NCI-H524 treated with DMSO at 0.1 percent for 48 hours (cell line): ENCODE measurements around the gene NNAT.
"Not testable (repeated sequence)": the region's sequence is repeated elsewhere in the genome, so short reads cannot be mapped to it uniquely, and the experiment has no call there.

ENCODE experiments used
- DNase-seq: peaks from one replicate; lab custom pipeline; 2025; lab: John Stamatoyannopoulos, UW

Gene NNAT

DNA sequence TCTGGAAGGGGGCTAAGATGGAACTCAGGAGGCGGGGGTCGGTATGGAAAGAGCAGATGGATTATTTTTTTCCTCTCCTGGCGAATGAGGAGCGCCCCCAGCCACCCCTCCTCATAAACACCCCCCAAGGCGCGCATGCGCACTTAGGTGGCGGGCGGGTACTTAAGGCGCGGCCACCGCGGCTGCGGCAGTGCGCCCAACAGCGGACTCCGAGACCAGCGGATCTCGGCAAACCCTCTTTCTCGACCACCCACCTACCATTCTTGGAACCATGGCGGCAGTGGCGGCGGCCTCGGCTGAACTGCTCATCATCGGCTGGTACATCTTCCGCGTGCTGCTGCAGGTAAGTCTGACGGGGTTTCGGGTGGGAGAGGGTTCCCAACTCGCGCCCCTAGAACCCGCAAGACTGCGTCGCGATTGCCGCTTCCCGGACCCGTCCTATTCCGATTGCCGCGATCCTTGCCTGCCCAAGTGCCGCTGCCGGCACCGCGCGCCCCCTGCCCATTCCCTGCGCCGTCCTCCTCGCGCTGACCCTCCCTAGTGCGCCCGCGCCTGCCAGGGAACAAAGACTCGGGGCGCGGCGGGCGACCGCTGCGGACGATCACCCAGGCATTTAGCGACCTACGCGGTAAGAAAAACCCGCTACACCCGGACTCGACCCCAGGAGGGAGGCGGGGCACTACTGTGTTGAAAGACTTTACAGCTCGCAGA is at the start of gene NNAT:
Gene NNAT, plus strand, starts transcription at position 190 of the 711 bp plus-strand sequence. Its CDS starts 82 bp downstream, at position 272.
- no peak for DNase-seq

- no peak for DNase-seq
These were observed 49.3 kb upstream of the NNAT start for GRCh38 chr20:37471741-37472235.

- DNase-seq, result not testable (repeated sequence)
These were observed 48.6 kb upstream of the NNAT start for GRCh38 chr20:37472435-37472834.

- DNase-seq, result no peak
These were observed 47.6 kb upstream of the NNAT start for GRCh38 chr20:37473249-37474000.

DNA sequence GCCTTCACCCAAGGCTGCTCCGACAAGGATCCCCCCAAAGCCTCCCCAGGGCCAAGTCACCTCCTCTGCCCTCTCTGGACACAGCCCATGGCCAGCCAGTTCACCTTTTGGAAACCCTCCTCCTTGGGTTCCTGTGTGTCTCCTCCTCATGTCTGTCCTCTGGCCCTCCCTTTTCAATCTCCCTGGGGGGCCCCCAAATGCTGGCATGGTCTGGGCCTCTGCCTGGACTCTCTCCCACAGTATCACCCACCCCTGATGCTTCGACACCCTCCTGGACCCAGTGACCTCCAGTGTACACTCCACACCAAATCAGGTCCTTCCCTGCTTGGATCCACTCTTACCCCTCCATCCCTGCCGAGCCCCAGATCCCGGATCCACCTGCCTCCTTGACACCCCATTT is 46.7 kb upstream of the NNAT start:
- DNase-seq, result no peak

DNA sequence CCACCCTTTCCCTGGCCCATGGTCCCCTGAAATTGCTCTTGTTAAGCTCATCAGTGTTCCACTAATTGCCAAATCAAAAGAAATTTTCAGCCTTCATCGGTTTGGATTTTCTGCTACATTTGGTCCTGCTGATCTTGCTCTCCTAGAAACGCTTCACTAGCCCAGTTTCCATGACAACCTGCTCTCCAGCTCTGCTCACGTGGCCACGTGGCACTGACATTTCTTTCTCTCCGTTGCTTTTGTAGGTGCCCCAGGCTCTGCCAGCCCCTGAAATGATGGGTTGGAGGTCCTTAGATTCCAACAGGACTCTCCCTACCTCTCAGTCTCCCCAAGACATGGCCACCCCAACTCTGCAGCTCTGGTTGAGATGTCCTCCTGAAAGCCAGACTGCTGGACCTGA is 45.8 kb upstream of the NNAT start:
- peak; percentile 9 for DNase-seq

DNA sequence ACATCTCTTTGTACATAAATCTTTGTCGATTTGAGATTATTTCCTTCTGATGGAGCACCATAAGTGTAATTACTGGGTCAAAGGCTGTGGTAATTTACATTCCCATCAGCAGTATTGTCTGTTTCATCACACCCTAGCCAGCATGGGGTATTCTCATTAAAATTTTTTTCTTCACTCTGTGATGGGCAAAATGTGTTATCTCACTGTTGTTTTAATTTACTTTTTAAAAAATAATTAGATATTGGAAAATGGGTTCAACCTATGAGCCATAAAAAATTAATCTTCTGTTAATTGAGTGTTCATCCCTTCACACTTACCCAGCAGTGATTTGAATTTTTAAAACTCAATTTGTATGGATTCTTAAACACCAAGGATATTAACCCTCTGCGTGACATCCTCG is 44.0 kb upstream of the NNAT start:
- no peak for DNase-seq

DNA sequence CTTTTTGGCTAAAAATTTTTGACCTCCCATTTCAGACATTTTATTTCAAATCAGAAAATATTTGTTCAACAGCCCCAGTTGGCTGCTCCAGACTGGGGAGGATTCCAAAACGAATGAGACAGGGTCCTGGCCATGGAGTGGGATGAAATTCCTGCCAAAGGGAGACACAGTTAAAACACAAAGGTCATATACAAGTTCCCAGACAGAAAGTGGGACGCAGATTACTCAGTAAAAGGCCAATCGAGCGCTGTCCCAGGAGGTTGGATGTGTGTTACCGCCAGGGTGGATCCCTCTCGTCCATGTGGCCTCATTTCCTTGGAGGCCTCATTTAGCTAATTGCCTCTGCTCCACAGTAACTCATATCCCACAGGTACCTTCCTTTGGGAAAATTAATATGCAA is 41.8 kb upstream of the NNAT start:
- DNase-seq, result no peak

DNA sequence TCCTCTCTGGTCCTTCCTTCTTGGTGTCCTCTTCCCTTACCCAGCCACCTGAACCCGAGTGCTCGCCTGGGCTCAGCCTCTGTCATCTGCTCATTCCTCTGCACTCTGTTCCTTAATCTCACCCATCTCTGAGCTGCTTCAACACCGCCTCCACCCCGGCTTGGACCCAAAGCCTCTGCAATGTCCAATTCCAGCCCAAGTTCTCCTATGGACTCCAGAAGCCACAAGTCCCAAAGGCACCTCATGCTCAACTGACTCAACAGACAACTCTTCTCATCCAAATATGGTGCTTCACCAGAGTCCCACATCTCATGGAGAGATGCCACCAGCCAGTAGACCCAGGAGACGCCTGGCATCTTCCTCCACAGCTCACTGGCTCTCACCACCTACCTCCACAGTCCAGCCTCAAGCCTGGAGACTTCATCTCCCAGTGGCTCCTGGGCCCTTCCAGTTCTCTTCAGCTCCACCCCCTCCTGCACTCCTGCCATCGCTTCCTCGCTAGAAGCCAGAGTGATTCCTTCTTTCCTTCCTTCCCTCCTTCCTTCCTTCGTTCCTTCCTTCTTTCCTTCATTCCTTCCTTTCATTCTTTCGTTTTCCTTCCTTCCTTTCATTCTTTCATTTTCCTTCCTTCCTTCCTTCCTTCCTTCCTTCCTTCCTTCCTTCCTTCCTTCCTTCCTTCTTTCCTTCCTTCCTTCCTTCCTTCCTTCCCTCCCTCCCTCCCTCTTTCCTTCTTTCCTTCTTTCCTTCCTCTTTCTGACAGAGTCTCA is 40.9 kb upstream of the NNAT start:
- no peak for DNase-seq

DNA sequence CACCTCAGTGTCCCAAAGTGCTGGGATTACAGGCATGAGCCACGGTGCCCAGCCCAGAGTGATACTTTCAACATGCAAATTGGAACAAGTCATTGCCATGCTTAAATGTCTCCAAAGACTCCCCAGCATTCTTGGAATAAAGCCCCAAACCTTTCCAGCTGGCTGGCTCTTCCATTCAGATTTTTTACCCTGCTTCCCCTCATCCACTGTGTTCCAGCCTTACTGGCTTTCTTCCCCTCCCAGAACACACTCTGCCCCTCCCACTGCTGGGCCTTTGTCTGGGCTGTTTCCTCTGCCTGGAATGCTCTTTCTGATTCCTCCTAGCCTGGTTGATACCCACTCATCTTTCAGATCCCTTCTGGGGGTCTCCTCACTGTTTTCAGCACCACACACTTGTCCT is 40.1 kb upstream of the NNAT start:
- no peak for DNase-seq

DNA sequence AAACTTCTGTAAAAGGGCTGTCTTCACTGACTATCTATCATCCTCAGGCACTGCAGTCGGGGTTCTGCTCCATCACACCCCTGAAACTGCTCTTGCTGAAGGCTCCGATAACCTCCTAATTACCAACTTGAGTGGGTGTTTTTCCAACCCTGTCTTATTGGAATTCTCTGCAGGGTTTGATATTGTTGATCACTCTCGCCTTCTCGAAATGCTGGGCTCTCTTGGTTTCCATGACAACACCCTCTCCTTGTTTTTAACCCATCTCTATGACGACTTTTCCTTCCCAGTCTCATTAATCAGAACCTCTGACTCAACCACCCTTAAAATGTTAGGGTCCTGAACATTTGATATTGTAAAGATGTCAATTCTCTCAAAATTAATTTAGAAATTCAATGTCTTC is 39.4 kb upstream of the NNAT start:
- no peak for DNase-seq

DNA sequence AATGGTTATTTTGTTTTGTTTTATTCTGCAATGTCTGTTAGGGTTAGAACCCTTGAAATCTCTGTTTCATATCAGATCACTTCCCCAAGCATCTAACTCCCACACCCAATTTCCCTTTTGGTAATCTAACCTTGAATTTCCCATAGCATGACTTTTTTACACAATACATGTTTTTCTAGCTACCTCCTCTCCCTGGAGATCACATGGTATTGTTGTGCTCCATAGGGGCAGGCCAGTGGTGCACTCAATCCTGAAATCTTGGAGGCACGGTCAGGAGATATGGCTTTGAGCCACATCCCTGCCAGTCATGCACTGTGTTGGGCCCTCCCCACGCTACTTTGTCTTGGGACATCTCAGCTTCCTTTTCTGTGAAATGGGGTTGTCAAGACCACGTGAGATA is 36.7 kb upstream of the NNAT start:
- DNase-seq, result no peak

DNA sequence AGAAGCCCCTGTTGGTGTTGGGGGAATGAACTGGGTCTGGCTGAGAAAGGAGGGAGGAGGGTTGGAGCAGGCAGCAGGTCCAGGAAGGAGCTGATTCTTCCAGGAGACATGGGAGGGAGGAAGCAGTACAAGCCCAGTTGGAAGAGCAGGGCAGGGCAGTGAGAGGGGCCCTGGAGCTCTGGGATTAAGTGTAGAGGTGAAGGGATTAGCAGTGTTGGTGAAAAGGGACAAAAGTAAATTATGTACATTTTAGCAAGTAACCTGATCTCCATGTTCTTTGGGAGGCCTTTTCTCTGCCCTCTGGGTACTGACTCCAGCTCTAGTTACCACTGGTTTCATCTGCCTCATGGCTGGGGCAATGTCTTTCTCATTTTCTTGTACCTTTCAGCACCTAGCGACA is 34.8 kb upstream of the NNAT start:
- DNase-seq, result not testable (repeated sequence)

DNA sequence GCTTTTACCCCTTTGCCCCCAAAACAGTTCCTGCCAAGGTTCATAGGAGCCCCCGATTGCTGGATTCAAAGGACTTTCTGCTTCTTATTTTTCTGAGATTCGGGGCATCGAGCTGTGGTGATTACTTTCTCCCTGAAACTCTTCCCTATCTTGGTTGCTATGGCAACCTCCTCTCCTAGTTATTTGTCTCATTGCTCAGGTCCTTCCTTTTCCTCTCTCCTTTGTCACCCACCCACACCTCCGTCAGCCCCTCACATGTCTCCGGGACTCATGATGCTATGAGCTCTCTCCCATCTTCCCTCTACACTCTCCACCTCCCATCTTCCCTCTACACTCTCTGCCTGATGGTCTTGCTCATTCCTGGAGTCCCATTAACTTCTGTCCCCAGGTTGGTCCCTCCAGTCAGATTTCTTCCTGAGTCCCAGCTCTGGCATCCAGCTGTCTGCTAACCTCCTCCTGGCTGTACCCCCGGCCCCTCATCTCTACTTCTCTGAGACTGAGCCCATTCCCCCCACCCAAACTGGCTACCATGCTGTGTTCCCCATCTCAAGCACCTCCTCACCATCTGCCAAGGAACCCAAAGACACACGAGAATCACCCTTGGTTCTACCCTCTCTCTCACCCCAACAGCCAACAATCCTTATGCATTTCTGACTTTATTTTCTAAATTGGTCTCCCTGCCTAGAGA is 30.2 kb upstream of the NNAT start:
- no peak for DNase-seq

DNA sequence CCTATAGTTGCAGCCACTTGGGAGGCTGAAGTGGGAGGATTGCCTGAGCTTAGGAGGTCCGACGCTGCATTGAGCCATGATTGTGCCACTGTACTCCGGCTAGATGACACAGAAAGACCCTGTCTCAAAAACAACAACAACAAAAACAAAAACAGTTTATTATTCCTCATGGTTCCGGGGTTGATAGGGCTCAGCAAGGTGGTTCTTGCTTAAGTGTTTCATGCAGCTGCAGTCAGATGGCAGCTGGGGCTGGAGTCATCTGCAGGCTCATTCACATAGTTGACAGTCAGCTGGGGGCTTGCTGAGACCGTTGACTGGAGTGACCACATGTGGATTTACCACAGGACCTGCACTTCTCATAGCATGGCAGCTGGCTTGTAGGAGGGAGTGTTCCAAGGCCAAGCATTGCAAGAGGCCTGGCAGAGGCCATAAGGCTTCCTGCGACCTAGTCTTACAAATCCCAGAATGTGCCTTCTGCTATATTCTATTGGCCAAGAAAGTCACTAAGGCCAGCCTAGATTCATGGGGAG is 28.9 kb upstream of the NNAT start:
- no peak for DNase-seq

GRCh38 chr20:37492945-37493344 is 28.1 kb upstream of the NNAT start:
- DNase-seq, result no peak

DNA sequence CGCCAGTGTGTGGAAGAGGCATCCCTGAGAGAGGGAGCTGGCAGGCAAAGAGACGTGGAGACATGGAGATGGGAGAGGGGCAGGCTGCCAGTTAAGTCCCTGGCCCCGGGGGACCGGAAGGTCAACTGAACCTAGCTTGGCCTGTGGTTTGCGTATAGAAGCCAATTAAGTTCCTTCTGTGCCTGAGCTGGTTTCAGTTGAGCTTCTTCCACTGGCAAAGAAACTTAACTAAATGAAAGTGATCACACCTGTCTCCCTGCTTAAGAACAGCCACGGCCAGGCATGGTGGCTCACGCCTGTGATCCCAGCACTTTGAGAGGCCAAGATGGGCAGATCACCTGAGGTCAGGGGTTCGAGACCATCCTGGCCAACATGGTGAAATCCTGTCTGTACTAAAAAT is 26.7 kb upstream of the NNAT start:
- no peak for DNase-seq

GRCh38 chr20:37494796-37495195 is 26.3 kb upstream of the NNAT start:
- no peak for DNase-seq

DNA sequence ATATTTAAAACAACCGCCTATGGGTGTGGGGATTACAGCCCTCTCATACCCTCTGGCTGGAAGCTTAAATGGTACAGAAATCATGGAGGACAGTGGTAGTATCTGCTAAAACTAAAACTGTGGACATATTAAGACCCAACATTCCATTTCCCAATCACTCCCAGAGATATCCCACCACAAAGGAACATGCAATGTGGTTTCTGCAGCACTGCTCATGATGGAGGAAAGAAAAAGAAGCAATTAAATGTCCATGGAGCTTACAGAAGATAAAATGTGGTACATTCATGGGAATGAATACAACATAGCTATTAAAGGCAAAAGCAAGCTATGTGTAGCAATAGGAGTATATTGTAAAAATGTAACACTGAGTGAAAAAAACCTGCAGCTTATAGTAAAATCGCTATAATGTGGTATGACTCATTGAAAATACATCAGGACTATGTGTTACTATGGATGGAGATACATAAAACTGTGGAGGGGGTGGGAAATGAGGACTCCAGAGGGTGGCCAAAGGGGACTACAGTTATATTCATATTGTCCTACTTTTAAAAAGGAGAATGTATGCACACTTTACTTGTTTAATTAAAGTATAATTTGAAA is 22.9 kb upstream of the NNAT start:
- no peak for DNase-seq

DNA sequence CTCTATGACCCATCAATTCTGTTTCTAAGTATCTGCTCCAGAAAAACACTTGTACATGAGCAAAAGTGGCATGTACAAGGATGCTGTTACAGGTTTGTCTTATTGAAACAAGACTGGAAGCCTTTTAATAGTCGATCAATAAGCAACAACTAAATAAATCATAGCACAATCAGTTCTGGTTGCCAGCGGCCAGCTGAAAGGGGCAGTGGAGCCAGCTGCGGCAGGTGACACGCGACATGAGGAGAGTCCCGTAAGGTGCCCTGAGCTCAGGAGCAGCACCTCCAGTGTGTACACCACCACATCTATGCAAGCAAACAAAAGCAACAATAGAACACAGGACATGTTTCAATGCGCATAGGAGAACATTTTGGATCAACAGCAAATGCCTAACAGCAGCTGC is 20.7 kb upstream of the NNAT start:
- no peak for DNase-seq

DNA sequence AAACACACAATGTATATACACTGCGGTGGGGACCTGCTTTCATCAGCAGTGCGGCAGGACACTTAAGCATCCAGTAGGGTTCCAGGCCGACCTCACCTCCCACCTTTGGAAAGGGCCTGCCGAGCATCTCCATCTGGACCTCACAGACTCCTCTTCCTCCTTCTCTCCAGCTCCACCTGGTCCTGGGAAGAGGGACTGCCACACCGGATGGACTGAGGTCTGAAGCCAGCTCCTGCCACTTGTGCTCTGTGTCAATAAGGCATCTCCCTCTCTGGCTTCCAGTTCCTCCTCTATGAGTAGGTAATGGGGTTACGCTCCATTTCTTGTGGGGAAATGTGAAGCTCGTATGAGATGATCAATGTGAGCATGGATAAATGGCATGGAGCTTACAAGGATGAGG is 19.1 kb upstream of the NNAT start:
- no peak for DNase-seq

GRCh38 chr20:37502654-37503053 is 18.4 kb upstream of the NNAT start:
- DNase-seq, result no peak
